HG02943 (cell line): ENCODE measurements around the gene BOK.
"Not testable (repeated sequence)": the region's sequence is repeated elsewhere in the genome, so short reads cannot be mapped to it uniquely, and the experiment has no call there.

ENCODE experiments used
- ATAC-seq: cut with Tn5 transposase; IDR thresholded peaks from one replicate; pipeline ENCODE4 v1.9.1; 2021; ENCODE audit warnings: mild to moderate bottlenecking, low read depth, moderate library complexity; ENCODE audit not compliant: unreplicated experiment

BOK gene

GRCh38 chr2:241570961-241571581 lies 12.5 kb downstream of the BOK start:
- no peak for ATAC-seq

- ATAC-seq: no peak
Observed at GRCh38 chr2:241571821-241572620, 13.5 kb downstream of the BOK start.

GRCh38 chr2:241572915-241573651 lies 14.5 kb downstream of the BOK start:
- ATAC-seq: not testable (repeated sequence)

- ATAC-seq: no peak
Observed at GRCh38 chr2:241573741-241574140, 15.2 kb downstream of the BOK start.

GRCh38 chr2:241574911-241575623 lies 16.5 kb downstream of the BOK start:
- ATAC-seq: no peak

- no peak for ATAC-seq
Observed at GRCh38 chr2:241575624-241576292, 17.2 kb downstream of the BOK start.

GRCh38 chr2:241576293-241576654 lies 17.7 kb downstream of the BOK start:
- no peak for ATAC-seq

- ATAC-seq: no peak
Observed at GRCh38 chr2:241577413-241578122, 19.0 kb downstream of the BOK start.

- no peak for ATAC-seq
Observed at GRCh38 chr2:241579281-241579680, 20.7 kb downstream of the BOK start.

- ATAC-seq: no peak
Observed at GRCh38 chr2:241582328-241582727, 23.8 kb downstream of the BOK start.

GRCh38 chr2:241582806-241583205 lies 24.3 kb downstream of the BOK start:
- no peak for ATAC-seq

- ATAC-seq: no peak
Observed at GRCh38 chr2:241584436-241584835, 25.9 kb downstream of the BOK start.

- no peak for ATAC-seq
Observed at GRCh38 chr2:241586564-241587264, 28.2 kb downstream of the BOK start.

GRCh38 chr2:241589863-241590262 lies 31.3 kb downstream of the BOK start:
- not testable (repeated sequence) for ATAC-seq

- not testable (repeated sequence) for ATAC-seq
Observed at GRCh38 chr2:241590496-241591455, 32.2 kb downstream of the BOK start.

- no peak for ATAC-seq
Observed at GRCh38 chr2:241592126-241592845, 33.7 kb downstream of the BOK start.

GRCh38 chr2:241593271-241593670 lies 34.7 kb downstream of the BOK start:
- ATAC-seq: no peak
